Astrocyte (in vitro differentiated cells and primary cell): ENCODE measurements around the gene P2RY4. TPM values are rescaled to one million over a fixed set of nuclear protein-coding genes. Genes with fewer than 3 reads are reported as not detected.
"Not testable (repeated sequence)": the region's sequence is repeated elsewhere in the genome, so short reads cannot be mapped to it uniquely, and the experiment has no call there.

Source experiments
- DNase-seq: peaks from one replicate; pipeline ENCODE4 v3.0.0-alpha.2; 2010; ENCODE audit warnings: low read depth
- FAIRE-seq: peaks from 2 replicates; lab custom pipeline; 2011; peaks lifted over from hg19 to GRCh38; lab: Jason Lieb, UNC
- H2AFZ ChIP-seq: 2 replicates; pipeline ENCODE4 v1.6.0; 2012; ENCODE audit warnings: low read depth, low read length, inconsistent platforms
- H3K27ac ChIP-seq: 2 replicates; pipeline ENCODE4 v1.5.1; 2011; ENCODE audit warnings: low read depth, low read length, inconsistent platforms
- H3K27me3 ChIP-seq: 2 replicates; pipeline ENCODE4 v1.6.0; 2011; ENCODE audit warnings: low read length, inconsistent platforms; ENCODE audit not compliant: insufficient read depth
- H3K36me3 ChIP-seq: 2 replicates; pipeline ENCODE4 v1.5.1; 2011; ENCODE audit warnings: low read length, inconsistent platforms; ENCODE audit not compliant: insufficient read depth
- H3K4me1 ChIP-seq: 2 replicates; pipeline ENCODE4 v1.5.1; 2011; ENCODE audit warnings: low read length, inconsistent platforms; ENCODE audit not compliant: insufficient read depth
- H3K4me2 ChIP-seq: 2 replicates; pipeline ENCODE4 v1.6.0; 2012; ENCODE audit warnings: low read length, inconsistent platforms
- H3K4me3 ChIP-seq: 2 replicates; pipeline ENCODE4 v1.5.1; 2011; ENCODE audit warnings: low read depth, mild to moderate bottlenecking, low read length, inconsistent platforms; ENCODE audit not compliant: insufficient read depth
- H3K79me2 ChIP-seq: 2 replicates; pipeline ENCODE4 v1.6.0; 2012; ENCODE audit warnings: mild to moderate bottlenecking, low read length, inconsistent platforms; ENCODE audit not compliant: insufficient read depth
- H3K9ac ChIP-seq: 2 replicates; pipeline ENCODE4 v1.6.0; 2012; ENCODE audit warnings: mild to moderate bottlenecking, low read length, inconsistent platforms
- H3K9me3 ChIP-seq: 2 replicates; pipeline ENCODE4 v1.5.1; 2012; ENCODE audit warnings: low read depth, mild to moderate bottlenecking, low read length, inconsistent platforms; ENCODE audit not compliant: insufficient read depth
- H4K20me1 ChIP-seq: 2 replicates; pipeline ENCODE4 v1.6.0; 2012; ENCODE audit warnings: low read length, inconsistent platforms; ENCODE audit not compliant: insufficient read depth
- H3K27ac Mint-ChIP-seq: one replicate; pipeline ENCODE4 v1.8.0; 2021; ENCODE audit warnings: mild to moderate bottlenecking, mixed read lengths; ENCODE audit not compliant: unreplicated experiment
- H3K27me3 Mint-ChIP-seq: one replicate; pipeline ENCODE4 v1.8.0; 2021; ENCODE audit warnings: low read depth, mixed read lengths; ENCODE audit not compliant: unreplicated experiment
- H3K36me3 Mint-ChIP-seq: one replicate; pipeline ENCODE4 v1.8.0; 2021; ENCODE audit warnings: low read depth, mixed read lengths; ENCODE audit not compliant: unreplicated experiment
- H3K4me1 Mint-ChIP-seq: one replicate; pipeline ENCODE4 v1.8.0; 2021; ENCODE audit warnings: low read depth, mixed read lengths; ENCODE audit not compliant: unreplicated experiment
- H3K4me3 Mint-ChIP-seq: one replicate; pipeline ENCODE4 v1.8.0; 2021; ENCODE audit warnings: mild to moderate bottlenecking, moderate library complexity, mixed read lengths; ENCODE audit not compliant: unreplicated experiment
- H3K9me3 Mint-ChIP-seq: one replicate; pipeline ENCODE4 v1.8.0; 2021; ENCODE audit warnings: mild to moderate bottlenecking, mixed read lengths; ENCODE audit not compliant: unreplicated experiment
- CTCF ChIP-seq: IDR thresholded peaks from 2 replicates; pipeline ENCODE4 v1.5.1; 2011; ENCODE audit warnings: low read depth, mild to moderate bottlenecking, inconsistent platforms, low read length, moderate library complexity; ENCODE audit not compliant: insufficient read depth
- EZH2 ChIP-seq: IDR thresholded peaks from 2 replicates; pipeline ENCODE4 v1.6.1; 2012; ENCODE audit warnings: mild to moderate bottlenecking, low read length, inconsistent platforms; ENCODE audit not compliant: insufficient read depth
- total RNA-seq: library from RNA; stranded (reverse); gene quantifications from 2 replicates; pipeline ENCODE4 v1.2.1, GENCODE V29; 2021

Gene P2RY4
- total RNA-seq, 1 donor from 2014 or later, result 0.18 TPM

- Histone ChIP-seq H3K4me1 (no peaks in the 10 kb centered on the region), H3K27ac (no peak overlapping the region), H4K20me1 (no peaks in the 10 kb centered on the region), H3K4me3 (no peak overlapping the region), H3K36me3 (no peaks in the 10 kb centered on the region), H2AFZ (no peak overlapping the region), H3K27me3 (no peaks in the 10 kb centered on the region), H3K4me2 (no peak overlapping the region), H3K9me3 (no peaks in the 10 kb centered on the region), H3K79me2 (no peaks in the 10 kb centered on the region), H3K9ac (no peak overlapping the region)
- H3K9me3 Mint-ChIP-seq, result no peaks in the 10 kb centered on the region
- DNase-seq, result peak; percentile 20
- FAIRE-seq, result no peak
- H3K27me3 Mint-ChIP-seq, result no peaks in the 10 kb centered on the region
- H3K27ac Mint-ChIP-seq, result no peak overlapping the region
- H3K4me1 Mint-ChIP-seq, result no peaks in the 10 kb centered on the region
- H3K36me3 Mint-ChIP-seq, result no peaks in the 10 kb centered on the region
- TF ChIP-seq CTCF (no peak), EZH2 (no peak)
- no peak overlapping the region for H3K4me3 Mint-ChIP-seq
These were observed 15.1 kb downstream of the P2RY4 start for GRCh38 chrX:70244881-70245280.

GRCh38 chrX:70243601-70244000 is 16.4 kb downstream of the P2RY4 start:
- H4K20me1 ChIP-seq, H3K36me3 Mint-ChIP-seq, H3K4me2 ChIP-seq, H3K27ac Mint-ChIP-seq, H3K36me3 ChIP-seq, H3K9me3 Mint-ChIP-seq, H3K9ac ChIP-seq, H3K4me1 Mint-ChIP-seq, H3K4me1 ChIP-seq, H2AFZ ChIP-seq, H3K4me3 ChIP-seq, H3K4me3 Mint-ChIP-seq, H3K27me3 Mint-ChIP-seq, H3K27ac ChIP-seq, H3K27me3 ChIP-seq, H3K79me2 ChIP-seq, FAIRE-seq, DNase-seq, H3K9me3 ChIP-seq: not testable (repeated sequence)

- TF ChIP-seq CTCF (no peak), EZH2 (no peak)
- H3K9me3 ChIP-seq, result no peaks in the 10 kb centered on the region
- no peaks in the 10 kb centered on the region for H3K27me3 Mint-ChIP-seq
- no peak overlapping the region for H3K4me3 Mint-ChIP-seq
- H3K4me3 ChIP-seq, result no peak overlapping the region
- H3K9me3 Mint-ChIP-seq, result no peaks in the 10 kb centered on the region
- H3K27ac Mint-ChIP-seq, result no peak overlapping the region
- no peaks in the 10 kb centered on the region for H3K4me1 ChIP-seq
- DNase-seq (no peak), FAIRE-seq (no peak)
- no peaks in the 10 kb centered on the region for H3K36me3 ChIP-seq
- no peaks in the 10 kb centered on the region for H3K36me3 Mint-ChIP-seq
- no peak overlapping the region for H3K9ac ChIP-seq
- no peaks in the 10 kb centered on the region for H3K27me3 ChIP-seq
- no peak overlapping the region for H3K4me2 ChIP-seq
- no peak overlapping the region for H3K27ac ChIP-seq
- no peaks in the 10 kb centered on the region for H3K79me2 ChIP-seq
- H3K4me1 Mint-ChIP-seq, result no peaks in the 10 kb centered on the region
- no peaks in the 10 kb centered on the region for H4K20me1 ChIP-seq
- no peak overlapping the region for H2AFZ ChIP-seq
These were observed 18.5 kb downstream of the P2RY4 start for GRCh38 chrX:70241501-70241900.
